Astrocyte of the spinal cord (primary cell): Measurements from ENCODE around the gene SLC7A9.
A peak's percentile ranks its signal among the peaks of the same experiment; 100 is the strongest.

Experiments
- DNase-seq: peaks from one replicate; pipeline ENCODE4 v3.0.0; 2011; ENCODE audit warnings: low read depth, low spot score
- H3K4me3 ChIP-seq: 2 replicates; pipeline ENCODE4 v1.5.1; 2011; ENCODE audit warnings: low read depth, mild to moderate bottlenecking, low read length, moderate library complexity
- CTCF ChIP-seq: IDR thresholded peaks from 2 replicates; pipeline ENCODE4 v1.5.1; 2012; ENCODE audit warnings: low read depth, mild to moderate bottlenecking, low read length, inconsistent platforms
- in situ Hi-C: cut with HindIII; loops from 2 replicates; pipeline ENCODE4 v1.10.0; 2017; ENCODE audit warnings: low sequenced_read_pairs

SLC7A9 gene

DNA sequence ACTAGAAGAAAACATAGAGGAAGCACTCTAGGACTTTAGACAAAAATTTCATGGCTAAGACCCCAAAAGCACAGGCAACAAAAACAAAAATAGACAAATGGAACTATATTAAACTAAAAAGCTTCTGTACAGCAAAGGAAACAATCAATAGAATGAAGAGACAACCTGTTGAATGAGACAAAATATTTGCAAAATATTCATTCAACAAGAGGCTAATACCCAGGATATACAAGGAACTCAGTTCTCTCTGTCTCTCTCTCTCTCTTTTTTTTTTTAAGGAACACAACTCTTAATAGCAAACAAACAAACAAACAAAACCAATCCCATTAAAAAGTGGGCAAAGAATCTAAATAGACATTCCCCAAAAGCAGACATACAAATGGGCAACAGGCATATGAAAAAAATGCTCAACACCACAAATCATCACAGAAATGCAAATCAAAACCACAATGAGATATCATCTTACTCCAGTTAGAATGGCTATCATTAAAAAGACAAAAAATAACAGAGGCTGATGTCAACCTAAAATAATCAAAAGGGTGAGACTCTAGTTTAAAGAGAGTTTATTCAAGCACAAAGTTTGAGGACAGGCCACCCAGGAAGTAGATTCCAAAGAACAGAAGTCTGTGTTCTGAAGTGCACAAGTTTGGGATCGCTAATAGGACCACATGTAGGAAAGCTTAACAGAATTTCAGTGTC is 27.1 kb upstream of the SLC7A9 start:
- in situ Hi-C loops = no loop called here

GRCh38 chr19:32895384-32895783 is 25.8 kb upstream of the SLC7A9 start:
- in situ Hi-C loops = no loop called here
- TF ChIP-seq CTCF = no peak
- no peak for DNase-seq

More for the DNA sequence above, 27.1 kb upstream of the SLC7A9 start:
- H3K4me3 ChIP-seq = no peak overlapping the region
- DNase-seq = peak; percentile 21
- no peak for TF ChIP-seq CTCF

DNA sequence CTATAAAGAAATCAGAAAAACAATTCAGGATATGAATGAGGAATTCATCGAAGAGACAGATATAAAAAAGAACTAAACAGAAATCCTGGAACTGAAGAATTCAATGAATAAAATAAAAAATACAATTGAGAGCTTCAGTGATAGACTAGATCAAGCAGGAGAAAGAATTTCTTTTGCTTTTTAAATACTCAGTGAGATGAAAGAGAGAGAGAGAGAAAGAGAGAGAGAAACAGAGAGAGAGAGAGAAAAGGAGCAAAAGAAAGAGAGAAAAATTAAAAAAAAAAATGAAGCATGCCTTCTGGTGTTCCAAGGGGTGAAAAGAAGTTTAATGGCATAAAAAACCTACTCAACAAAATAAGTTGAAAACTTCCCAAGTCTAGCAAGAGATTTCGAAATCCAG is 22.0 kb upstream of the SLC7A9 start:
- DNase-seq = no peak
- no peak for TF ChIP-seq CTCF
- in situ Hi-C loops = no loop called here
- no peak overlapping the region for H3K4me3 ChIP-seq

More at GRCh38 chr19:32895384-32895783, 25.8 kb upstream of the SLC7A9 start:
- no peak overlapping the region for H3K4me3 ChIP-seq

- H3K4me3 ChIP-seq = no peak overlapping the region
- DNase-seq = no peak
- no peak for TF ChIP-seq CTCF
- in situ Hi-C loops = no loop called here
Measured at GRCh38 chr19:32890841-32891240, 21.3 kb upstream of the SLC7A9 start.

DNA sequence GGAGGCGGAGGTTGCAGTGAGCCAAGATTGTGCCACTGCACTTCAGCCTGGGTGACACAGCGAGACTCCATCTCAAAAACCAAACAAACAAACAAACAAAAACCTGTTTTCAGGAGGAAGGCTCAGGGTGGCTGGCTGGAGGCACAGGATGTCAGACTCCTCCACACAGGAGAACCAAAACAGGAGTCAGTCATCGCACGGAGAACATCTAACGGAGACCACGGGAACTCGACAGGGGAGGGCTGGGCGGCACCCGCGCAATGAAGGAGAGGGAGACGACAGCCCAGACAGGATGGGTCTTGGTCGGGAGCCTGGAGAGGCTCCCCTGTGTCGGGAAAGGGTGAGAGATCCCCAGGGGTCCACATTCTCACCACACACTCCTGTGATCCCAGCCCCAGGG is 20.8 kb upstream of the SLC7A9 start:
- H3K4me3 ChIP-seq = no peak overlapping the region
- no peak for TF ChIP-seq CTCF
- DNase-seq = no peak
- in situ Hi-C loops = no loop called here

DNA sequence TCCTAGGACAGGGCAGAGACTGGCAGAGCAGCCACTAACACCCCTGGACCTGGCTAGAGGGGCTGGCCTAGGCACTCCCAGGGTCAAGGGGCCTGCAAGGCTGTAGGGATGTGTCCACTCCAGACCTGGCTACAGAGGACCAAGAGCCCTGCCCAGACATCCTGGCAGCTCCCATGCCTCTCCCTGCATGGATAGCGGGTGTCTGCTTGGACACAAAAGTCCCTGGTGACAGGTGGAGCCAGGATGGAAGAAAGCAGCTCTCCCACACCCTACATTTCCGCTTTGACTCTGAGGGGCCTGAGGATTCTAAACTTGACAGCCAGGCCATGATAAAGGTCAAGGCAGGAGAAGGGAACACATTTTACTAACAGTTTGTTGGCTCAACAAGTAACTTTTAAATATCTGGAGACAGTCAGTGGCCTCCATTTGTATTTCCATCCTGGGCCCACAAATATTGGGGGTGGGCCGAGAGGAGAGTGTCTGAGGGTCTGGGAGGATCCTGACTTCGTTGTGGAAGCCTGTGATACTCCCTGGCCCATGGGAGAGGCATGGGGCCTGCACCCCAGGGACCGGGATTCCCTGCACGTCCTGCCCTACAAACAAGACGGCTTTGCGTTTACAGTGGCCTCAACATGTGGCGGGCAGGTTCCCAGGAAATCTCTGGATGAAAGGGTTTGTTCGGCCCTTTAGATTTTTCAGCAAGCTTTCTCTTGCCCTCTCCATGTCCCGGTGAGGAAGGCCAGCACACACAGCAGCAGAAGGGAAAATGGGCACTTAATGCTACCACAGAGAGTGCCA is 19.8 kb upstream of the SLC7A9 start:
- in situ Hi-C loops = no loop called here
- H3K4me3 ChIP-seq = no peak overlapping the region
- no peak for DNase-seq
- no peak for TF ChIP-seq CTCF
